Activated CD8-positive, alpha-beta memory T cell treated with anti-CD3 and anti-CD28 coated beads for 4 hours (primary cell): ENCODE data around the gene IZUMO1.
"Not testable (repeated sequence)": the region's sequence is repeated elsewhere in the genome, so short reads cannot be mapped to it uniquely, and the experiment has no call there.

Experiments
- DNase-seq, 2 donors: peaks; one replicate each; pipeline ENCODE4 v3.0.0-alpha.2; 2020; ENCODE audit warnings: low read depth in 2 of 2

IZUMO1 gene

DNA sequence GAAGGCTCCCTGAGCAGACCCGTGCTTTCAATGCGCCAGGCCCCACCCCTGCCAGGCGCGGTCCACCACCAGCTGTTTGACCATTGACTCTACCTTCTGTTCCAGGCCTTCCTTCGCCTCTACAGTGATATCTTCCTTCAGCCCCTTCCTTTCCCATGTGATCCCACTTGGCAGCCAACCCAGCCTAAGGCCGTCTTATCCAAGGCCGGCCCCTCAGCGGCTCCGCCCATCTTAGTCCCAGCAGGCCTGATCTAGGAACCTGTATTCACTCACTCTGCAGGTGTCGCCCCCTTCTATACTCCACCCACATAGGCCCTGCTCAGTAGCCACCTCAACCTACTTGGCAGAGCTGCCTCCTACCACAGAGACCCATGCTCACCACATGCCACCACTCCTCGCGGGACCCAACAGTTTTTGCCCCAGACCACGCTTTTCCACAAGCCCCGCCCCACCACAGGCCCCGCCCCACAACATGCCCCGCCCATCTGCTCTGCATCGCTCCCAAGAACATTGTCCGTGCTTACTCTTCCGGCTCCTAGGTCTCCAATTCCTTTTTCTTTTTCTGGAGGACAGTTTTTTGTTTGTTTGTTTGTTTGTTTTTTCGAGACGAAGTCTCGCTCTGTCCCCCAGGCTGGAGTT is 9.2 kb downstream of the IZUMO1 start:
- no peak for DNase-seq

DNA sequence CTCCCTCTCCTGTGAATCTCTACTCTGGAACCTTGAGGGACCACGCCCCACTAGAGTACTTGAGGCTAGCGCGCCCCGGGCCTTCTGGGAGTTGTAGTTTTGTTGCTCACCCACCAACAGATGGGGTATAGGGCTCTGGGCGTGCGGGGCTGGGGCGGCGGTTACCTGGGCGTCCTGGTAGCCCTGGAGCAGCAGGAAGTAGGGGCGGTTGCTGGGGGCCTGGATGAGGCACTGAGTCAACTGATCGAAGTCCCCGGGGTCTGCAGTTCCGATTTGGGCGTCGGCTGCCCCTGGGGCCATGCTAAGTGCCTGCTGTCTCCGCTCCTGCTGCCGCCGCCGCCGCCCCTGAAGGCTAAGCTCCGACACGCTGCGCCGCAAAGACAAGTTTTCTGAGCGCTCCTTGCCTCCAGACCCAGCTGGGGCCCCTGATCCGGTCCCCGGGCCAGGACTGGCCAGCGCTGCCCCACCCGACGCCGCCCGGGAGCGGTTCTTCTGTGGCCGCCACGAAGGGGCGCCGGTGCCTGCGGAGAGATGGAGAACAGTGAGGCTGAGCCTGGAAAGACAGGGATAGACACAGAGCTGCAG is 11.6 kb downstream of the IZUMO1 start:
- no peak for DNase-seq

DNA sequence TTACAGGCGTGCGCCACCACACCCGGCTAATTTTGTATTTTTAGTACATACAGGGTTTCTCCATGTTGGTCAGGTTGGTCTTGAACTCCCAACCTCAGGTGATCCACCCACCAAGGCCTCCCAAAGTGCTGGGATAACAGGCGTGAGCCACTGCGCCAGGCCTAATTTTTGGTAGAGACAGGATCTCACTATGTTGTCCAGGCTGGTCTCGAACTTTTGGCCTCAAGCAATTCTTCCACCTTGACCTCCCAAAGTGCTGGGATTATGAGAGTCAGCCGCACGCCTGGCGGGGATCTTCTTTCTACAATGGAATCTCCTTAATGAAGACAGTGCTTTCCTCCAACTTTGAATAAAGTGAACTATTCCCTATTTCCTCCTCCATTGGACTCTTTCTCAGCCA is 12.1 kb downstream of the IZUMO1 start:
- DNase-seq: no peak

DNA sequence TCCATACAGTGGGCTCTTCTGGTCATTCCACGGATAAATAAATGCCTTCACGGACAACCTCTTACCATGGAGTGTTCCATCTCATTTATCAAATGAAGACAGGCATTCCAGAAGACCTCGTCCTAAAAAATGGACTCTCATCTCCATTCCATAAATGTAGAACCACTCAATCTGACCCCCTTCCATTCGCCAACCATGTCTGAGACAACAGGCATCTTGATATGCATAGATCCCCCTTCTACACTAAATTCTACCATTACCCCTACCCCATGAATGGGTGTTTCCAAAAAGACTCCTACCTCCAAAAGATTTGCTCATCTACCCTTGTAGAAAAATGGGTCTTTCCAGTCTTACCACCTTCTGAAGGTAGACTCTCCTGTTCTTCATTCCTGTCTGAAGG is 15.3 kb downstream of the IZUMO1 start:
- DNase-seq: no peak

- DNase-seq: no peak
Measured at GRCh38 chr19:48728911-48729664, 17.6 kb downstream of the IZUMO1 start.

DNA sequence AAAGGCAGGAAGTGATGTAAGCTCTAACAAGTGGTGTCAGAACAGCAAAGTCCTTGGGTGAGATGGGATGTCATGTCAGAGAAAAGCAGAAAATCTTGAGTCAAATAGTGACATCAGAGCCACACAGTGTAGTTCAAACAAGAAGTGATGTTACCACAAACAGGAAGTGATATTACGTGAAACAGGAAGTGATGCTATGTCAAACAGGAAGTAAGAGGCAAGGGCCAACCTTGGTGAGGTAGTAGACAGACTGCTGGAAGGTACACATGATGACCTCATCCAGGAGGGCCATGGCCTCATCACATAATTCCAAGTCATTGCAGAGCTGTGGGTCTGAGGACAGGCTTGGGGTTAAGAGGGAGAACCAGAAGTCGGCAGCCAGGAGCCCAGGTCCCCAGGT is 20.2 kb downstream of the IZUMO1 start:
- no peak for DNase-seq

DNA sequence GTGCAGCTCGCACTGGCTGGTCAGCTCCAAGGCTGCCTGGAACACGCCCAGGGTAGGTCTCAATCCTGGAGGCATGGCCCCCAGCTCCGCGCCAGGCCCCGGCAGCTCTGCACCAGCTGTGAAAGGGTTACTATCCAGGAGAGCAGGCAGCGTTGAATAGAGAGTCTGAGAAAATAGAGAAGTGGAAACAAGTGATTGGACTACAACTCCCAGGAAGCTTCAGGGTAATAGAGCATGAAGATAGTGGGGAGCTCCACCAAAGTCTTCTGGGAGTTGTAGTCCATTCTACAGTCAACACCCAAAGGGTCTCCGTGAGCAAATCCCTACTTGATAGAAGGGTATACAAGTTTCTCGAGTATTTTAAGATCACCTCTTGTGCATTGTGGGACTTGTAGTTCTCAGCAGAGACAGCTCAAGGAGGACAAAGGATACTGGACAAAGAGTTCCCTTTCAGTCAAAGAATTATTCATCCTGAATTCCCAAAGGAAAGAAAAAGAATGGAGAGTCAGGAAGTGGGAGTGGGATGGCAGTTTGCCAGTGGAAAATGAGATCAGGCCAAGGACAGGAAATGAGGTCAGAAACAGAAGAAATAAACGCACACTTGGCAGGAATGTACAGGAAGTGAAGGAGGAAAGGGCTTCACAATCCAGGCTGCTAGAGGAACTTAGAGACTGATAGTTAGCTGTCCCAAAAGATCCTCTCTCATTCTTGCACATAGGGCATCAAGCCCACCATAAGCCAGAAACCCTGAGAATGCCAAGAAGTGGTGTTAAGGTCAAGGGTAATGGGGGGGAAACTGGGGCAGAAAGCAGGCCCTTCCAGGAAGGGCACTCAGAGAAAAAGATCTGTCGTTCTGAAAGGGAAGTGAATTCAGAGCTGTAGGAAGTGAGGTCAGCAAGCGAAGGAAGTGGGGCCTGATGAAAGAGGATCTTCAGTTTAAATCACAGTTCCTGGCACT is 21.6 kb downstream of the IZUMO1 start:
- DNase-seq: no peak

DNA sequence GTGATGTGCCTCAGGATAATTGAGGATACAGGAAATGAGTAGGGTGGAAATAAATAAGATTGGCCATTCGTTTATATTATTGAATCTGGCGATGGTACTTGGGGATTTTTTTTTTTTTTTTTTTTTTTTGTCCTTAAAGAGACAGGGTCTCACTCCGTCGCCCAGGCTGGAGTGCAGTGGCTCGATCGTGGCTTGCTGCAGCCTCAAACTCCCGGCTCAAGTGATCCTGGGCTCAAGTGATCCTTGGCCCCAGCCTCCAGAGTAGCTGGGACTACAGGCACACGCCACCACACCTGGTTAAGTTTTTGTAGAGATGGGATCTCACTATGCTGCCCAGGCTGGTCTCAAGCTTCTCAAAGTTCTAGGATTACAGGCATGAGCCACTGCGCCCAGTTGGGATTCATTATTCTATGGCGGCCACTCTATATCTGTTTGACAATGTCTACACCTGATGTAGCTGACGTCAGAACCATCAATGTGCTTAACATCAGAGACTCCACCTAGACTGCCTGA is 24.5 kb downstream of the IZUMO1 start:
- no peak for DNase-seq

DNA sequence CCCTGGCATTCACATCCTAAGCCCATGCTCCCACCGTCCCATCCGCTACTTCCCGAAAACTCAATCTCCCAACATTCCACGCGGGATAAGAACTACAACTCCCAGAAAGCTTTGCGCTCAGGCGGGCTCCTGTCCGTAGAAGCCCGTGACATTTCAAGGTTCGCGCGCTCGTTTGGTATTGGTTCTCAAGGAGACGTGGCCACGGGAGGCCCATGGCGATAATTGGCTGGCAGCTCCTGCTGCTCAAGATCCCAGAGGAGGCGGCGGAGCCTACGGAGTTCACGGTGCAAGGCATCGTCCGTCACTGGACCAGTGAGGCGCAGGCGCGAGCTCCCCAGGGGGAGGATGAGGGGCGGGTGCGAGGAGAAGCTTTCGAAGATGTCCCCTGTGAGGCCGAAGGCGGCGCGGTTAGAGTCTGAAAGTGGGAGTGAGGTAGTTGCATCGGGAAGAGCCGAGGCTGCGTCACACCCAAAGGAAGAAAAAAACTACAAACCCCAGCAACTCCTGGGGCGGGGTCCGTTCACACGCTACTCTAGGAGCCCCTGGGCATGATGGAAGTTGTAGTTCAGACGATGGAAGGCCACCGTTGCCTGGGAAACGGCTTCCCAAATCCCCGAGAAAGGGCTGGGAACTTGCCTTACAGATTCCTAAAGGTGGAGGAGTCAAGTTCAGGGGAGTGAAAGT is 26.0 kb downstream of the IZUMO1 start:
- peak; percentile 74 to 82 for DNase-seq

DNA sequence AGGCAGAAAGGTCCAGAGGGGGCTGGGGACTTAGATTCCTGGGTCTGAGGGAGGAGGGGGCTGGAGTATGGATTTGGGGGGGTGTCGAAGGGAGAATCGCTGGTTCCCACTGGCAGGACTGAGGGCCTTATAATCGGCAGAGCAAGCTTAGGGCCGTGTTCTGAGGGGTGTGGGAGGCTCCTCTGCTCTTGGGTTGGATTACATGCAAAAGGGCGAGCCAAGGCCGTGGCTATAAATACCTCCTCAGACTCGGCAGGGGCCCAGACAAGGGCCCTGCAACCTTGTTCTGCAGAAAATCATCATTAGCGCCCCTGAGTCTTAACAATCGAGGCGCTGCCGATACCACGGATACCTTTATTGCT is 26.5 kb downstream of the IZUMO1 start:
- no peak for DNase-seq

DNA sequence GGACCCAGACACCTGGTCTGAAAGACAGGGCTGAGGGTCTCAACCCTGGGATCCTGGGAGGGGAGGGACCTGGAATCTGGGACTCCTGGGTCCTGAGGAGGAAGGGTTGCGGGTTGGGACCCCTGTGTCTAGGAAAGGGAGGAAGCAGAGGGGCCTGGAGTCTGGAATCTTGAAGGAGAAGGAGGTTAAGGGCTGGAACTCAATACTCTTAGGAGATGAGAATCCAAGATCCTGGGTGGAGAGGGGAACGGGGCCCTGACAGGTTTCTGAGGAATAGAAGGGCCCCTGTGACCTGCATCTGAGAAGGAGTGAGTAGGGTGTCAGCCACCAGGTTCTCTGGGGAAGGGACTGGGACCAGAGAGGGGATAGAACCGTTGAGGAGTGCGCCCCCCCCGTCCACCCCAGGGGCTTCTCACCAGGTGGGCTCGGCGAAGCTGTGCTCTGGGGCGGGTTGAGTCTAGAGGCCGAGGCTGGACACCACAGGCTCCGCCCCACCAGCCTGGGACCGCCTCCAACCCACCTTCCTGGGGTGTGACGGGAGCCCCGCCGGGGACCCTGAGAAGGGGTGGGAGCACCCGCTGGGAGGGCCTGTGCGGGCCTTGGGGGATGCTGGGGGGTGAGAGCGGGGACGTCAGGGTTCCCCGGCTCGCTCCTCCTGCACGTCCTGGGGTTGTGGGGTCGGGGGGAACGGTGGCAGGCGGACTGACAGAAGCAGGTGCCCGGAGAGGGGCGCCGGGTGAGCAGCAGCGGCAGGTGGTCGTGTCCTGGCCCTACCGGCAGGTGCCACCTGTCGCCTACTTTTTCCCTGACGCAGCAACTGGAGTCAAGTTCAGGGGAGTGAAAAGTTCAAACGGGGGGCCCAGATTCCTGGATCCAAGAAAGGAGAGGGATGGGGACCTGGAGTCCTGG is 27.2 kb downstream of the IZUMO1 start, which contains the start of gene MAMSTR:
TSS of gene MAMSTR (minus strand) at position 463 of the 909 bp plus-strand sequence. CDS start 694 bp downstream, outside the sequence.
- DNase-seq: no peak

DNA sequence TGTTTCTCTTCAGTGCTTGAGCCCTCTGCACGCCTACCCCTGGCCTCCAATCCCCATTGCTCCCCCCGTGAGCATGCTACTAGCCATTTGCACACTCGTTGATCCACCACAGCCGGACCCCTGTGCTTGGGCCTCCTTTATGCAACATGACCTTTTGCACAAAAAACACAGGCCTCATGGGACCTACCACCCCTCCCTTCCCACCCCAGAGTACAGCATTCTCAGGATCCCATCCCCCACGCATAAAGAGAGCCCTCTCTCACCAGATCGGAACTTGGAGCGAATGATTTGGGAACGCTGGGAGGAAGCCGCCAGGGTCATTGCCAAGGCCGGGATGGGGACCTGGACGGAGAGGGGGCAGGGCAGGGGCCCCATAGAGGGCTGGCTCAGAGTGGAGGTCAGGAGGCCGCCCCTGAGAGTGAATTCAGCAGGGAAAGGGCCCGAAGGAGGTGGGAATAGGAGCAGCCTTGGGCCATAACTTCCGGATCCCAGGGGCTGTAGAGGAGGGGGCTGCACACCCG is 27.9 kb downstream of the IZUMO1 start:
- no peak for DNase-seq

GRCh38 chr19:48718106-48718505 is 28.6 kb downstream of the IZUMO1 start:
- DNase-seq: not testable (repeated sequence)

- no peak for DNase-seq
Measured at GRCh38 chr19:48716562-48717291, 30.0 kb downstream of the IZUMO1 start.

DNA sequence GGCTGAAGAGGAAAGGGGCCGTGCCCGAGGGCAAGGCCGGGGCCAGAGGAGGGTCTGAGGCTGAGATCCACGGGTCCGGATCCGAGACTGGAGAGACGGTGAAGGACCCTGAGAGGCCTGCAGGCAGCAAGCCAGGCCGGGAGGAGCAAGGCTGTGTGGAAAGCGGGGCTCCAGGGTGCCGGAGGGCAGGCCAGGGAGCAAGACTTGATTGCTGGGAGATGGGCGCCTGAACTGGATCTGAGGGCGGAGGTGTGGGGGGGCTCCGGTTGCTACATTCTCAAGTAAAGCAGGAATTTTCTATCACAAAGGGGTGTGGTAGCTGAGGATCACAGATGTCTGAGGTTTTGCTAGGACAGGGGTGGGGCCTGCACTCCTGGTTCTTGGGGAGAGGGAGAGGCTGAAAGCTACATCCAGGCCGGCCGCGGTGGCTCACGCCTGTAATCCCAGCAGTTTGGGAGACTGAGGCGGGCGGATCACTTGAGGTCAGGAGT is 31.0 kb downstream of the IZUMO1 start:
- no peak for DNase-seq

DNA sequence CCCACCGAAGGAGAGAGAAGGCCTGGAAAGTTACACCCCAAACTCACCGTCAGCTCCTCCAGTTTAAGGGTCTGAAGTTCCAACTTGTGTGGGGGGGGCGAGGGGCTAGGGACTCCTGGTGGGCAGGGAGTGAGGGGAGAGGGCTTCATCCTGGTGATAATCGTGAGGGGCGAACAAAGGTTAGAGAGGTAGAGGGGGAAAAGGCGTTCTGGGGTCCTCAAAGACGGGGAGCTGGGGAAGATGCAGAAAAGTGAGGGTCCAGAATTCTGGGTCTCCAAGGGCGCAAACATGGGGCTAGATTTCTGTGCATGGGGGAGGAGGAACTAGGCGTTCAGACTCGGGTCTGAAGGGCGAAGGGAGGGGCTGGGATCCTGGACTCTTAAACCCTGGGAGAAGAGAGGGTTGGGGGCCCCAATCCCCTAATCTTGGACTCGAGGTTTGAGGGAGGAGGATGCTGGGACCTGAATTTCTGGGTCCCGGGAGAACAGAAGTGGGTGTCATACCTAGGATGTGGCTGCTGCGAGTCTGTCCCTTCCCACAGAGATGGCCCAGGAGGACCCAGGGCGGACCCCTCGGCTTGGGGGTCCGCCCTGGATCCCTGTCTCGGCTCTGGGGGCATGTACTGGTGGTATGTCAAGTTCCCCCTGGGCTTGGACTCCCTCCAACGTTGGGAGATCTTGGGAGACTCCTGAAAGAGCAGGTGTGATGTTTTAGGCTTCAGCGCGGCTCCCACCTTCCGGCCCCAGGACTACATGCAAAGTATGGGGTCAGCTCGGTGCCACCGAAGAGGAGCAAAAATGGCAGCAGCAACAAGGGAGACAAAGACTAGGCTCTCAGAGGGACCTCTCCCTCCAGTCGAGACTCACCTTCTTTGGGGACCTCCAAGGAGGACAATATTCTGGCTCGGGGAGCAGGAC is 31.7 kb downstream of the IZUMO1 start:
- DNase-seq: no peak

GRCh38 chr19:48713864-48714755 is 32.6 kb downstream of the IZUMO1 start:
- peak; percentile 91 to 92 for DNase-seq
